ENCODE measurements around the gene EIF4G3.
"Not testable (repeated sequence)": the region's sequence is repeated elsewhere in the genome, so short reads cannot be mapped to it uniquely, and the experiment has no call there.

Gene EIF4G3

DNA sequence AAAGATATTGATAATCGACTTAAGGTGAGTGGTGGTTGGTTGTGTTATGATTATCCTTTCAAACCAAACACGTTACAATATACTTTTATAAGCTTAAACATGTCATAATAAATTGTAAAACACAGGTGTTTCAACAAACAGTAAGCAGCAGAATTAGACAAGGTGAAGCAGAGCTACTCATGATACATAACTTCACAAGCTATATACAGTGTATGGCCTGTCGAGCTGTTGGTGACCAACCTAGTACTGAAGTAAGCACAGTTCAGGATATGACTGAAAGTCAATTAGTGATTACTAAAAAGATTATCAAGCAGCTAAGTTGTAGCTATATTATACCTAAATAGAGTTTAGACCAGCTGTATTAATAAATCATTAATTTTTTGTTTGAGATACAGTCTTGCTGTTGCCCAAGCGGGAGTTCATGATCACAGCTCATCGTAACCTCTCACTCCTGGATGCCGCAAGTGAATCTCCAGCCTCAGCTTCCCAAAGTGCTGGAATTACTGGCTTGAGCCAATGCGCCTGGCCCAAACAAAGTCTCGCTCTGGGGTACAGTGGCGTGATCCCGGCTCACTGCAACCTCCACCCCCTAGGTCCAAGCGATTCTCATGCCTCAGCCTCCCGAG is 148.1 kb downstream of the EIF4G3 start:
- DNase-seq (ENCODE audit: low read depth) = no peak

DNA sequence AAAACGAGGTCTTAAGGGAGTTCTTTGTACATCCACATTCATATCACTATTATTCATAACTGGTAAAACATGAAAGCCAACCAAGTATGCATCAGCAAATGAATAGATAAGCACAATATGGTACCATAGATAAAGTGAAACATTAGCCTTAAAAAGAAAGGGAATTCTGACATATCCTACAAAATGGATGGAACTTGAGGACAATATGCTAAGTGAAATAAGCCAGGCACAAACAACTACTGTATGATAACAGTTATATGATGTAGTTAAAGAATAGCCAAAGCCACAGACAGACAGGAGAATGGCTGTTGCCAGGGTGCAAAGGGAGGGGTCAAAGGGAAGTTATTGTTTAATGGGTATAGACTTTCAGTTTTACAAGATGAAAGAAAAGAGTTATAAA is 148.9 kb downstream of the EIF4G3 start:
- DNase-seq (ENCODE audit: low read depth) = no peak

DNA sequence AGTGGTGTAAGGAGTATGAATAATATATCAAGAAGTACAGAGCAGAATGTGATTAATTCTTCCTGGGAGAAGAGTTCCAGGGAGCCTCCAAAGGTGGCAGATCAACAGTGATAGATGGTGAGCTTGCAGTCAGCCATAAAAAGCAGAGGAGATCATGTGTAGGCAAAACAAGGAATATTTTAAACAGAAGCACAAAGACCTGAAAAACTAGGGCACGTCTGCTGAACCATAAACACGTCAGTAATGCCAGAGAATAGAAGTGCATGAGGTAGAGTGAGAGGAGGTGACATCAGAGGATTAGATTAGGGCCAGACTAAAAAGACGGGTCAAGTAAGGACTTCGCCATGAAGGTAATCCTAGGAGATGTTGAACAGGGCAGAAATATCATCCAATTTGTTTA is 151.8 kb downstream of the EIF4G3 start:
- no peak for DNase-seq (ENCODE audit: low read depth)

DNA sequence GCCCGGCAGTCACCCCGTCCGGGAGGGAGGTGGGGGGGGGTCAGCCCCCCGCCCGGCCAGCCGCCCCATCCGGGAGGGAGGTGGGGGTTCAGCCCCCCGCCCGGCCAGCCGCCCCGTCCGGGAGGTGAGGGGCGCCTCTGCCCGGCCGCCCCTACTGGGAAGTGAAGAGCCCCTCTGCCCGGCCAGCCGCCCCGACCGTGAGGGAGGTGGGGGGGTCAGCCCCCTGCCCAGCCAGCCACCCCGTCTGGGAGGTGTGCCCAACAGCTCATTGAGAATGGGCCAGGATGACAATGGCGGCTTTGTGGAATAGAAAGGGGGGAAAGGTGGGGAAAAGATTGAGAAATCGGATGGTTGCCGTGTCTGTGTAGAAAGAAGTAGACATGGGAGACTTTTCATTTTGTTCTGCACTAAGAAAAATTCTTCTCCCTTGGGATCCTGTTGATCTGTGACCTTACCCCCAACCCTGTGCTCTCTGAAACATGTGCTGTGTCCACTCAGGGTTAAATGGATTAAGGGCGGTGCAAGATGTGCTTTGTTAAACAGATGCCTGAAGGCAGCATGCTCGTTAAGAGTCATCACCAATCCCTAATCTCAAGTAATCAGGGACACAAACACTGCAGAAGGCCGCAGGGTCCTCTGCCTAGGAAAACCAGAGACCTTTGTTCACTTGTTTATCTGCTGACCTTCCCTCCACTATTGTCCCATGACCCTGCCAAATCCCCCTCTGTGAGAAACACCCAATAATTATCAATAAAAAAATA is 152.4 kb downstream of the EIF4G3 start:
- DNase-seq (ENCODE audit: low read depth) = not testable (repeated sequence)

DNA sequence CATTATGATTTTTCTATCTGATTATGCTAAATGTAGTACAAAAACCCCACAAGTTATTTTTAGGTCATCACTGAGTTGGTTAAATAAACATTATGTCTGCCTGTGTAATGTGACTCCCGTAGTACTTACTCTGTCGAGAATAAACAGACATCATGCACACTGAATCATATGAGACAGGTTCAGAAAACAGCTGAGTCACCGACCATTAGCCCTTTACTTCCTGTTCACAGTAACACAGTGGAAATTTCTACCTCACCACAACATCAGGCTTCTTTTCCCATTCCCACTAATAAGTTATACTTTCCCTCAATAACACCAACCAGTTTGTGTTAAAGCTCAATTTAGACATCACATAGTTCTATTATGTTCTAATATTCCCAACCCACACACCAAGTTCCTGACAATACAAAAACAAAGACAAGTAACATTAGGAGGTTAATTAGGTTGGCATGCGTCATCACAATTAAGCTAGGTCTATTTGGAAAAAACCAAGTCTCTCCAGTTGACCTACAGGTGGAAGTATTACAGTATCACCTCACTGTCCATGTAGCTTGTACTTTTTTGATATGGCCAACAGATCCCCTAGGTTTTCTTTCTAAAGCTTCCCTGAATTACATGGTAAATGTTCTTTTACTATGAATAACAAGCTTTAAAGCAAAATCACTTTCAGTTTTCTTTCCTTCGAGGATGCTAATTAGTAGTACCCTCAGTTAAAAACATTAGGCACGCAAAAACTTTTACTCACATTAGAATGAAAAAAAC is 154.2 kb downstream of the EIF4G3 start:
- DNase-seq (ENCODE audit: low read depth) = peak; percentile 32

DNA sequence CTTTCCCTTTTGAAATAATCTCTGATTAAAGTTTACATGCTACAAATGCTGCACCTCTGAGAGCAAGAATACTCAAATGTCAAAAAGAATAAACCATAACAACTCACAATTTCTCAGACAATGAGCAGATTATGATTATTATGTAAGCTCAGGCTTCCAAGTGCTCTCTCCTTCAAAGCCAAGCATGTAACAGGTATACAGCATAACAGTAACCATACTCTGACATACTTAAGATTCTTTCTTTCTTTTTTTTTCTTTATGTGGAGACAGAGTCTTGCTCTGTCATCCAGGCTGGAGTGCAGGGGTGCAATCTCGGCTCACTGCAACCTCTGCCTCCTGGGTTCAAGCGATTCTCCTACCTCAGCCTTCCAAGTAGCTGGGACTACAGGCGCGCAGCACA is 155.4 kb downstream of the EIF4G3 start:
- DNase-seq (ENCODE audit: low read depth) = no peak

DNA sequence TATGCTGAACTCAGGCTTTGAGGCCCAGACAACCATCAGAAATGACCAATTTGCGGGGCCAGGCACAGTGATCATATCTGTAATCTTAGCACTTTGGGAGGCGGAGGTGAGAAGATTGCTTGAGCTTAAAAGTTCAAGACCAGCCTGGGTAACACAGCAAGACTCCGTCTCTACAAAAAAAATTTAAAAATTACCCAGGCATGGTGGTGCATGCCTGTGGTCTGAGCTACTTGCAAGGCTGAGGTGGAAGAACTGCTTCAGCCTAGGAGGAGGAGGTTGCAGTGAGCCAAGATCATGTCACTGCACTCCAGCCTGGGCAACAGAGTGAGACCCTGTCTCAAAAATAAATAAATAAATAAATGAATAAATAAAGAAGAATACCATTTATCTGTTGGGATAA is 156.5 kb downstream of the EIF4G3 start:
- no peak for DNase-seq (ENCODE audit: low read depth)

DNA sequence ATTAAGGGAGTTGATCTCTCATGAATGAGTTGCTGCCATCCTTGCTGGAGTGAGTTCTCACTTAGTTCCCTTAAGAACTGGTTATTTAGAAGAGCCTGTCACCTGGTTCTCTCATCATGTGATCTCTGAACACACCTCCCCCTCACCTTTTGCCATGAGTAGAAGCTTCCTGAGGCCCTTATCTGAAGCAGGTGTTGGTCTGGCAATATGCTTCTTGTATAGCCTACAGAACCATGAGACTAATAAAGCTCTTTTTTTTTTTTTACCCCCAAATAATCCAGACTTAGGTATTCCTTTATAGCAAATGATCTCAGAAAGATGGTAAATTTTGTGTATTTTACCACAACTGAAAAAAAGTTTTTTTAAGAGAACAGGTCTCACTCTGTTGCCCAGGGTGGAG is 158.0 kb downstream of the EIF4G3 start:
- DNase-seq (ENCODE audit: low read depth) = no peak

DNA sequence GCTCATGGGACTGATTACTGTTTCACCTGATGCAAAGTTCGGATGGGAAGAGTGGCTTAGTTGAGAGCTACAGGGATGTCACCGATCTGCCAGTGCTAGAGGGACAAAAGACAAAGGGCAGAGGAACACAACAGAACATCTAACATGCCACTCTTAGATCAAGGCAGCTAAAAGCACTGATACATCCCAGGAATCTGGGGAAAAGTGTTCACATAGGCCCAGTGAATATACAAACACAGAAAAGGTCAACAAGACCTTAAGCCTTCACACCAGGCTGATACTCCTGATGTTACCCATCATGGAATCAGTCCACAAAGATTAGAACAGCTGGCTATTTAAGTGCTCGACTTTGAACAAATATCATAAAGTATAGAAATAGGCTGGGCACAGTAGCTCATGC is 163.2 kb downstream of the EIF4G3 start:
- no peak for DNase-seq (ENCODE audit: low read depth)

DNA sequence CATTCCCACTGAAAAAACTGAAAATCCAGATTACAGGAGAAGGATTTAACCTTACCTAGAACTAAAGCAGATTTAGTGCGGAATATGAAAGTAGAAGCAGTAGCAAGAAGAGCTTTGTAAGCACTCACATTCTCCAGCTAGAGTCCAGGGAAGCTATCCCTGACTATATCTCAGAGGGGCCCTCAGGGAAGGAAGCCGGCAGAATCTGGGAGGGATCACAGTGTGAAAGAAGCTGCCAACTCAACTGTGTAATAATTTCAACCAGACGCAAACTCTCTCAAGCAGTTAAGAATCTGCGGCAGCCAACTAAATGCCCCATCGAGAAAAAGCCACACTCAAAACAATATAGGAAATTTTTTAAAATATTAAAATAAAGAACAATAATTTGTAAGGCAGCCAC is 163.8 kb downstream of the EIF4G3 start:
- no peak for DNase-seq (ENCODE audit: low read depth)

DNA sequence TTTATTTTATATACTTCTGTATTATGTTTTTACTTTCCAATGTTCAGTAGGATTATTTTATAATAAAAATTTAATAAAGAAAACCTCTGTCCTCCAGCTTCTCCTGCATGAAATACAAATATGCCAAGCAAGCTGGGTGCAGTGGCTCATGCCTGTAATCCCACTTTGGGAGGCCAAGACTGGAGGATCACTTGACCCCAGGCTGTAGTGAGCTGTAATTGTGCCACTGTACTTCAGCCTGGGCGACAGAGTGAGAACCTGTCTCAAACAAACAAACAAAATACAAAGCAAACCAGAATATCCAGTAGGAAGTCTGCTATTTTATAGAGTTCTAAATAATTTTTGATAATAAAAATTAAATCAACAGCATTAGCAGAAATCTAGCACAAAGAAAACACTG is 168.8 kb downstream of the EIF4G3 start:
- DNase-seq (ENCODE audit: low read depth) = no peak

DNA sequence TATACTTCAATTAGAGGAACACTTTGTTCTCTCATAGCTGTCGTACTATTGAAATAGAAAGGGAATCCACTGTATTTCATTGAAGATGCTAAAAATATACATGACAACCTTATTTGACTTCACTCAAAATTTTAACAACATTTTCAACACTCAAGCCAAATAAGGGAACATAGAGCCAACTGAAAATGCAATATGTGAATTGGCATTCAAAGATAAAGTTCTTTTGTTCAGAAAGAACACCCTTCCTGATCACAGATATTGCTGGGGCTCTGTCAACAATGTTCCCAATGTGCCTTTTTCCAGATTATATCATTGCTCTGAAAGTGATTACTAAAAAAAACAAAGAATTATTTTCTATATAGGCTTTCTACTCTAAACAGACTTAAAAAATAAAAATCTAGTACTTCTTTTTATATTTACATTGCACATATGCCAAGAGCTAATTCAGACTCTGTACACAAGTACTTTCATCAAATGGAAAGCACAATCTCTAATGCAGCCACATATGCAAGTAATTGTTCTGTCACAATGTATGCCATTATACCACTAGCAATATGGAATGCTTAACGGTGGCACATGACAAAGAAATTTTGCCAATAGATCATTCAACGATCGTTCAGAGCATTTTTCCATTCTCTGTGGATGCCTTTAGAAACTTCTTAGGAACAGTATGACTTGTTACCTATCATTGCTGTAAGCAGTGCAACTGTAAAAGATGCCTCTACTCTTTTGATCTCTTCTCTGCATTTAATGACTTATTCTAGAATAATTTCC is 171.0 kb downstream of the EIF4G3 start:
- no peak for DNase-seq (ENCODE audit: low read depth)

DNA sequence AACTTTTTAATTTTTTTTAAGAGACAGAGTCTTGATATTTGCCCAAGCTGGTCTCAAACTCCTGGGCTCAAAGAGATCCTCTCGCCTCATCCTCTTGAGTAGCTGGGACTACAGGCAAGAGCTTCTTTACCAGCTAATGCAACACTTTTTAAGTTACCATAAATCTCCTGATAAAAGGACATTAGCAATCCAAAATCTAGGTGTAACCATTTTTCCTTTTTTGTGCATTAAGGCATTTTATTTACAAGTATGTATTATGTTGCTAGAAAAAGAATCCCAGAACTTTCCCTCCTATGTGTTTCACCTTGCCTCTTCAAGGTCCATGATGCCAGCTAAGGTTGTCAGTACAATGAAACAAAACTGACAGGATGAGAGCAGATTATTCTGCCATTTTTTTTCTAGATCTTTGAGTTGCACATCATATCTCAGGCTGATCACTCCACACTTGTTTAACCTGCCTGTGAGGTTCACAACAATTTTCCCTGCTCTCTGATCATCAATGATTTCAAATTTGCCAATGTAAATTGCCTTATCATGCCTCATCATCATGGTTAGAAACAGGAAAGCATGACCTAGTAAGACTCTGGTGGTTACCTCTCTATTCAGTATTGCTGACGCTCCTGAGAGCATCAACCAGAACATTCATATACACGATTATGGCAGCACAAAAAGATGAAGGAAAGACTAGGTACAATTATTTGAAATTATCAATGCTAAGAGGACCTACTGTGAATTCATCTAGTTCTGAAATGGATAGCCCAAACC is 173.2 kb downstream of the EIF4G3 start:
- no peak for DNase-seq (ENCODE audit: low read depth)

DNA sequence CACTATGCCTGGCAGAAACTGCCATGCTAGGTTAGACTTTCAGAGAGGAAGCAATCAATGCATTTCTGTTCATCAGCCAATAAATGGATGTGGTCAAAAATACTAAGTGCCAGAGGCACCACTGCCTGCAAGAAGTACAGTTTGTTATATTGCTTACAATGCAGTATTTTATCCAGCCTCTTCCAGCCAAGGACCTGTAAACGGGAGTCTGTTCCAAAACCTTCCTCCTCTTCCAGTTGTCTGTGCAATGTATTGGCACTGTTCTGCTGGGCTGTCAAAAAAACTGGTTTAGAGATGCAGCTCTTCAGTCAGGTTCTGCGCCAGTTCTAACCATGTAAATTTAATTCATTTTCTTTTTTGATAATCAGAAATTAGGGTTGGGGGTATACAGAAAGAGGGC is 175.7 kb downstream of the EIF4G3 start:
- DNase-seq (ENCODE audit: low read depth) = no peak

DNA sequence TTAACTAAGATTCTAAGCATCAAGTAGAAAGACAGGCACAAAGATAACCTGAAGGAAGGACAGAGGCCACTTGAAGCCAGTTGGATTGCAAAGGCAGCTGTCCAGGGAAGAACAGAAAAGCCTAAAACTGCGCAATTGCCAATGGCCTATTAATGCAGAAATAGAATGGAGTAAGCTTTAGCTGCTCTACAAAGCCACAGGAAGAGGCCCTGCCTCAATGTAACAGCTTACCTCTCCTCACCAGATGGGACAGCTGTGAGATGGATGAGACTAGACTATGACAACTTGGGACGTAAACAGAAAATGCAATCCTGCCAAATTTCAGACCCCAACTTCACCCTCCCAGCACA is 176.5 kb downstream of the EIF4G3 start:
- DNase-seq (ENCODE audit: low read depth) = no peak

DNA sequence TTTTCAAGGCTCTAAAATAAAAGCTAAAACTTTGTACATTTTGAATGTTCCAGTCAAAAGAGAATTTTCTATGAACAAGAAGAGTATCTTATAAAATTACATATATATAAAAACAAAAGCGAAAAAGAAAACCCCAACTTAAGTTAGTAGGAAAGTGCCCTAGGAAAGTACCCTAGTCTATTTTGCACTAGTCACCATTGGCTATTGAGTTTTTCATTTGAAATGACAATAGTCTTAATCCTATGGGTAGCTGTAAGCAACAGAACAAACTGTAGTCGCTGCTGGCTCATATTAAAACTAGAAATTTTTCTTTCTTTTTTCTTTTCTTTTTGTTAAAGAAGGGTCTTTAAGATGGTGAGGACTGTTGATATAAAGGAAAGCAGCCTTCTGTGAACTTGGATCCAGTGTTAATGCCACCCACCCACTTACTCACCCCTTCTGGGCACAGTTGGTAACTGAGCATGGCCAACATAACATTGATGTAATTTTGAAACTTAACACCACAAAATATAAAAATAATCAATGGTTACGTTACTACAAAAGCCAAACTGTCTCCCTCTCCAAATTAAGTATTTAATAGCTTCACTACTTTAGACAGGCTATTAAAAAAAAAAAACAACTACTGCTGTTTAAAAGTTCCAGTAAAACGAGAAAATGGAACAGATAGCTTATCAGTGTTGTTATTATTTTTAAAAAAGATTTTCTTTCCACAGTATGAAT is 177.0 kb downstream of the EIF4G3 start:
- DNase-seq (ENCODE audit: low read depth) = no peak

DNA sequence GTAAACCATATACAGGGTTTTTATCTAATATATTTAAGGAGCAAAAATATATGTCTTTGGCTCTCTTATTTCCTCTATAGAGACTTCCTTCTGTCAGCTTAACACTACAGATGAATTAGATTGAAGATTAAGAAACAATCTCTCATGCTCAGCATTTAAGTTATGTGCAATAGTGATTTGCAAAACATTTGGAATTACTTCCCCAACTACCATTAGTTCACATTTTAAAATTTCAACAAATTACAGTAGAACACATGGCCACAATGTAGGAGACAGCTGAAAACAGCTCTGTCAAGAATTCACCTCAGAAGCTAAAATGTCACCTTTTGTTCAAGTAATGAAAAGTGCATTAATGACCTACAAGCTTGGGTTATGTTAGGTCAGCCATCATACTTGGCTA is 177.9 kb downstream of the EIF4G3 start:
- no peak for DNase-seq (ENCODE audit: low read depth)

DNA sequence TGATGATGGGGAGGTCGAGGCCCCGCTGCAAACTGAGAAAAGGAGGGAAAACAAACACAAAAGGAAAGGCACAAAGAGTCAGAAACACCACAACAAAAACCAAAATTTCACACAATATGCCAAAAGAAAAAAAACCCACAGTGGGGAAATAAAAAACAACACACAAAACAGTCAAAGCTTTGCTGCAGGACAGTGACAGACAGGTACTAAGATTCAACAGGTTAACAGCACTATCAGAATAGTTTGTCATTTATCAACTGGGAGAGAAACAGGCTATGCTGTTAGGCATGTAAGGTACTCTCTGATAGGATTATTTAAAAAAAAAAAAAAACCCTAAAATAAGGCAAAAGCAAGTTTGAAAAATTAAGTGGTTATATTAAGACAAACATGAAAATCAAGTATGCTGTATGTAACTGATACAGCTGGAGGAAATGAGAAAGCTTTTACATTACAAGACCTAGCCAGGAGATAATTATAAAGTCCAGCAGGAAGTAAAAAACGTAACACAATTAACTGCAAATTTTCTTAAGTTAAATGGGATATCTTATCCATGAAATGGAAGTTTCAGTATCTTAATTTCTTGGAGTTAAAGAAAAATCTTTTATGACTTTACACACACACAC is 179.0 kb downstream of the EIF4G3 start:
- DNase-seq (ENCODE audit: low read depth) = no peak

DNA sequence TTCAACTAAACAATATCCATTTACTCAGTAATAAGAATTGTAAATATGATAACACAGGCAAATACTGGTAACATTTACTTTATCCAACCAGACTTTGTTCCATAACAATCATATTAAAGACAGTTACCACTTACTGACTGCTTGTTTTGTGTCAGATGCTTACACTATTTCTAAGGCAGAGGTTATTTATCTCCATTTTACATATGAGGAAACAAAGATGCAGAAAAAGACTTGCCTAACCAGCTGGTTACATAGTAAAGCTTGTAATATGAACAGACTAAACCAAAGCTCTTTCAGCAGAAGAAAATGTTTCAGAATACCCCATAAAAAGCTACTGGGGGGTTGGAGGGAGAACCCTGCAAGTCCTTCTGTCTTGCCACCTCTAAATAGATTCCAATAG is 180.1 kb downstream of the EIF4G3 start:
- DNase-seq (ENCODE audit: low read depth) = no peak

DNA sequence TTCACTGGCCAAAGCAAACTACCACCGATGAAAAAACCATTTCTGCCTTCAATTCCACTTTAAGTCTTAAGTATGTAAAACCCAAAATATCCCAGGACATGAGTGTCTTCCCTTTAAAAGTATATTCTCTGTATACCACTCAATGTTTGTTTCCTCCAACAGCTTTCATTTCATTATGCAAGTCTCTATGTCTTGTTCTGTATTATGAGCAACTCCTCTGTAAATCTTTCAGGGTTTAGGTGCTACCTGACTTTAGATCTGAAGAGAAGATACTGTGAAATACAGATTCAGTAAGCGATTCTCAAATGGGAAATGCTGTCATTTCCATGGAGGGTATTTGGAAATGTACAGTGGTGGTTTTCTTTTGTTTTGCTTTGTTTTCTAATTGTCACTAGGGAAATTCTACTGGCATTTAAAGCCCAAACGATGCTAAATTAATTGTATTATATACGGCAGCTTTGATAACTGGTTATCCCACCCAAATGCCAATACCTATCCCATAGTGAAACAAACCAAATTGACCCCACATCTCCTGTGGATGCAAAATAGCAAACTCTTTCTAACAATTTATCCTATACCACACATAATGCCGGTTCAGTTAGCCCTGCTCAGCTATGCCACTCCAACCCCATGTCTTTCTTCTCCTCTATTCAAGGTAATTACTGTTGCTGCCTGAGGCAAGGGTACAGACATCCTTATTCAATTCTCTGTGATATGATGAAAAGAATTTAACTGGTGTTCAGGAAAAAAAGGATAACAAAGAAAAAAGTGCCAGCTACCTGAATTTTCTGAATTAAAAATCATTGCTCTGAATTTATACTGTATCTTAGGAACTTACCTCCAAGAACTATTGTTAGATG is 182.8 kb downstream of the EIF4G3 start:
- no peak for DNase-seq (ENCODE audit: low read depth)
